GM12872 (cell line): ENCODE data around the gene AHRR.
A peak's percentile ranks its signal among the peaks of the same experiment; 100 is the strongest.

ENCODE experiments used
- CTCF ChIP-seq: IDR thresholded peaks from 3 replicates; pipeline ENCODE4 v1.5.1; 2011; ENCODE audit warnings: low read depth, mild to moderate bottlenecking, low read length, moderate library complexity; ENCODE audit not compliant: insufficient read depth

Gene AHRR

GRCh38 chr5:321230-321725 lies at the start of gene AHRR:
AHRR (plus strand) TSS chr5:321714; CDS start chr5:343903, 22,189 bp downstream.
- TF ChIP-seq CTCF, result peak; percentile 58; the same call in 1 of the 3 replicates

DNA sequence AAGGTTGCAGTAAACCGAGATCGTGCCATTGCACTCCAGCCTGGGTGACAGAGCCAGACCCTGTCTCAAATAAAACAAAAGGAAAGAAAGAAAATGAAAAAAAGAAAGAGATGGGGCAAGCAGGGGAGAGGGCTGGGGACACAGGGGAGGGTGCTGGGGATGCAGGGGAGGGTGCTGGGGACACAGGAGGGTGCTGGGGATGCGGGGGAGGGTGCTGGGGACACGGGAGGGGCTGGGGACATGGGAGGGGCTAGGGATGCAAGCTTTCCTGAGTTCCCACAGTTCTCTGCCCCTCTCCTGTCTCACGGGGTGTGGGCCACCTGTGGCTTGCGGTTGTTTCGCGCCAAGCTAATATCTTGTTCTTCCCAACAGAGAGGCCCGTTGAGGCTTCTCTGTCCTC lies 42.9 kb upstream of the AHRR start:
- TF ChIP-seq CTCF, result no peak

GRCh38 chr5:285991-286557 lies 35.4 kb upstream of the AHRR start:
- no peak for TF ChIP-seq CTCF

DNA sequence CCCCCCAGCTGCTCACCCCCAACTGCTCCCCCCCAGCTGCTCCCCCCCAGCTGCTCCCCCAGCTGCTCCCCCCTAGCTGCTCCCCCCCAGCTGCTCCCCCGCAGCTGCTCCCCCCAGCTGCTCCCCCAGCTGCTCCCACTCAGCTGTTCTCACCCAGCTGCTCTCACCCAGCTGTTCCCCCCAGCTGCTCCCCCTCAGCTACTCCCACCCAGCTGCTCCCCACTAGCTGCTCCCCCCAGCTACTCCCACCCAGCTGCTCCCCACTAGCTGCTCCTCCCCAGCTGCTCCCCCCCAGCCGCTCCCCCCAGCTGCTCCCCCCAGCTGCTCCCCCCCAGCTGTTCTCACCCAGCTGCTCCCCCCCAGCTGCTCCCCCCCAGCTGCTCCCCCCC lies 22.8 kb upstream of the AHRR start:
- no peak for TF ChIP-seq CTCF

DNA sequence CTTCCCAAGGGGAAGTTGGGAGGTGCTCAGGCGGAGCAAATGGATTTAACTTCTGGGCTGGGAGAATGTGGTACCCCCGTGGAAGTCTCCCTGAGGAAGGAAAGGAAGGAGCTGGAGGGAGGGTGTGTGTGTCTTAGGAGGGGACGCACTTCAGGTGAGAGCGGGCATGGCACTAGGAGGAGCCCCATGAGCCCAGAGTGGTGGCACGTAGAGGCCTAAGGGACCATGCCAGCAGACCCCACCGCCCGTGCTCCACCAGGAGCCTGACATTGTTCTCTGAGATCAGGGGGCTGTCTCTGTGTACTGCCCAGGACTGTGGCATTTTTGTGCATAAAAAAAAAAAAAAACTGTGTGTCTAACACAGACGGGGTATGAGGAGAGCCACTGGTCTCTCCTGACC lies 18.5 kb upstream of the AHRR start:
- TF ChIP-seq CTCF, result no peak

- TF ChIP-seq CTCF, result no peak
Measured at GRCh38 chr5:305050-305449, 16.5 kb upstream of the AHRR start.

DNA sequence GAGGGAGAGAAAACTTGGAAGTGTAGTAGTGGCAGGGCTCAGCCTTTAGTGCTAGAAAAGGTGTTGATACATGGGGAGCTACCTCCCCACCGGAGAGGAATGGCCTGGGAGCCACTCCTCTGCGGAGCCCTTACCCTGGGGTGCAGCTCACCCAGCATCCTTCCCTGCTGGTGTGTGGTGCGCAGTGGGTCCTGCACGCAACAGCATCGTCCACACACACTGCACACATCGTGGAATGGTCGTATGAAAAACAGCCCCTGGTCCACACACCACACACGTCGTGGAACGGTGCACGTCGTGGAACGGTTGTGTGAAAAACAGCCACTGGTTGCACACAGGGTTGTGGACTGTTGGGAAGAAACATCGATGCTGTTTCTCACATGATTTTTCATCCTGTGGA lies 16.1 kb upstream of the AHRR start:
- no peak for TF ChIP-seq CTCF
